HL-60/S4 treated with phorbol 12-myristate 13-acetate at 8.2 ng/mL for 4 days and 3 days (cell line): ENCODE results near the gene E2F4.

Source experiments
- in situ Hi-C: fragments of 300-500 bp; cut with MboI; formaldehyde crosslinking; loops from 2 replicates; pipeline ENCODE4 v1.15.0; 2022; ENCODE audit warnings: low sequenced_read_pairs

The E2F4 gene

GRCh38 chr16:67230809-67231660 is 39.1 kb downstream of the E2F4 start:
- in situ Hi-C loops: no loop called here

DNA sequence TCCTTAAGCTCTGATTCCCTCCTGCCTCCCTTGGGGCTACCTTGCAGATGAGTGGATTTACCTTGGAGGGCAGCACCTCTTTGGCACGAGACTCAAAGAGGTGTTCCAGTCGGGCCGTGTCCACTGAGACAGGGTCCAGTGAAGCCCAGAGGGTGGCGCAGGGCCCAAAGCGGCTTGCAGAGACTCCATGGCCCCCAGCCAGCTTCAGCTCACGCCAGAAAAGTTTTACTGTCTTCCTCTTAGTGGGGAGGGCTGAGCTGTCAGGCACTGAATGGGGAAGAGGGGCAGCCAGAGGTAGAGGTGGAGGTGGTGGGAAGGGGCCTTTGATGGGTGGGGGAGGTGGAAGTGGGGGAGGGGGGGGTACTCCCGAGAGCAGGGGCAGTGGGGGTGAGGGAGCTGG is 41.6 kb downstream of the E2F4 start:
- in situ Hi-C loops: no loop called here

- in situ Hi-C loops: no loop called here
Observed at GRCh38 chr16:67234180-67234597, 42.2 kb downstream of the E2F4 start.

DNA sequence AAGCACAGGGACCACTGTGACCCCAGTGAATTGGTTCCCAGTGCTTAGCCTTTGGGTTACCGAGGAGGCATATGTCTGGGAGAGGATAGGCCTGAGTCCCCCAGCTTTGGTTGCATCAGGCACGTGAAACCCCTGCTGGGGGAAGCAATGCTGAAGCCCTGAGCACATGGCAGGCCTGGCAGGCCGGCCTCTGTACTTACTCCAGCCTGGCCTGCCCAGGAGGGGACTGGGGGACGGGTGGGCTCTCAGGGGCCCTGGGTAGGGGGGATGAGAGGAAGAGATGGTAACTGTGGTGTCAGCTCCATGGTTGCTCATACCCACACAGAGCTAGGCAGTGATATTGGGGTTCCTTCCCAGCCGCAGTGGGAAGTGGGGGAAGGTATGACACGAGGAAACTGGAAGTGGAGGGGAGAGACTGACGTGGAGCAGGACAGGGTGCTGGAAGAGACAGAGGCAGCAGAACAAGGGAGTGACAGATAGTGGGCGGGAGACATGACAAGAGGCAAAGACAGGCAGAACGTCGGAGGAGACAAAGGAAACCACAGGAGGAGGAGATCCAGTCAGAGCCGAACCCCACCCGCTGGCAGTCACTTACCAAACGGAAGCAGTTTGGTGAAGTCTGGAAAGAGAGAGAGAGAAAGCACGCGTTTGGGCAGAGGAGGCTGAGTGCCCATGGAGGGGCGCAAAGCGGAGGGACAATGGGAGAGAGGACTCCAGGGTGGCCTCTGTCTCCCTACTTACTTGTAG is 44.0 kb downstream of the E2F4 start:
- in situ Hi-C loops: no loop called here

GRCh38 chr16:67236563-67237395 is 44.8 kb downstream of the E2F4 start:
- in situ Hi-C loops: no loop called here

- in situ Hi-C loops: no loop called here
Observed at GRCh38 chr16:67237396-67238277, 45.7 kb downstream of the E2F4 start.

- in situ Hi-C loops: no loop called here
Observed at GRCh38 chr16:67238278-67238575, 46.3 kb downstream of the E2F4 start.

DNA sequence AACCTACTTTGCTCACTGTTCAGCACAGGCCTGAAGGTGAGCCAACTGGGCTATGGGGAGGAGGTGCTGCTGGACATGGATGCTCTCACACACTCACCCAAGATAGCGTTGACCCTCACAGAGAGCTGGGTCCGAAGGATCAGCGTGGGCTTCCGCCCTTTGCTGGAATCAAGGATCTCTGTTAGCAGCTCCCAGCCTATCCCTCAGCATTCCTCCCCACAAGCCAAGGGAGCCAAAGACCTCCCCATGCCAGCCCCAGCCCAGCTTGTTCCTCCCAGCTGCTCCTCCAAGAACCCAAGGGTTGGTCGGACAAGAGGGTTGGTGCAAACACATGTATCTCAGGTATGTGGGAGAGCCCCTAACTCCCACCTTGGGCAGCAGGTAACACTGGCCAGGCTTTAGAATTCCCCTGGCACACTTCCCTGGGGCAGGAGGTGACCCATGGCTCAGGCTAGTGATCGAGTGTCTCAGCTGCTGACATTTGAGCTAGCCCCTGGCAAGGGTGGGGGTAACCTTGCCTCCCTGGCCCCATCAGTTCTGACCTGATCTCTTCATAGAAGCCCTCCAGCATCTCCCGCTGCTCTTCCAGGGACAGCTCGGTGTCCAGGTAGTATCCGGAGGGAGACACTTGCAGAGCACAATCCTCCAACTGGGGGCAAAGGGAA is 47.0 kb downstream of the E2F4 start:
- in situ Hi-C loops: no loop called here

- in situ Hi-C loops: no loop called here
Observed at GRCh38 chr16:67240506-67240905, 48.6 kb downstream of the E2F4 start.

DNA sequence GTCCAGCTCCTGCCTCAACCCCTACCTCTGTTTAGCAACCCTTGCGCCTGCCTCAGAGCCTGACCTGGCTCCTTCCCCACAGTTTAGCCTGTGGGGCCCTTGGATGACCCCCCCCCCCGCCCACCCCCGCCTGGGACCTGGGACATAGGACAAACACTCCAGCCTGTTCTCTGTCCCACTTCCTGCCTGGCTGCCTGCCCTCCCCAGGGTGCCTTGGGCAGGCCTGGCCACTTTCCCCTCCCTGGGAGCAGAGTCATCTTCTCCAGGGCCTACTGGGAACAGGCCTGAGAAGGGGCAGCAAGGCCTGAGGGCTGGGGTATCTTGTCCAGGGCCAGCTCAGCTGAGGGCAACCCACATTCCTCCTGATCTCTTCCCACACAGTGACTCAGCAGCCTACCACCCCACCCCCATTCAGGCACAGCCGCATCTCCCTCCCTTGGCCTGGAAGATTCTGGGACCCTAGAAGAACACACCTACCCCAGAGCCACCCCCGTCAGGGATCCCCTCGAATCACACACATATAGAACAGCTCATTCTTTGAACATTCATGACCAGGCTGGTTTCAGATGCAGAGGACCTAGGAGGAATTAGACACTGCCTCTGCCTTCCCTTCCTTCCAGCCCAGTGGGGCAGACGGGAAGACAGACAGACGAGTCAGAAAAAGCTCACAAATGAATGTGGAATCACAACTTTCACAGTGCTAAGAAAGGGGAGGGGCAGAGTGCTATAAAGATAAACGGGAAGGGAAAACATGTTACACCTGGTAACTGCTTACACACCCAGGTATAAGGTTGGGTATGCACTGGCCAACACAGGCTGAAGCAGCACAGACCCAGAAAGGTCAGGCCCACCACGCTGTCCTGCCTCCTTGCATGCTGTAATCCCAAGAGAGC is 49.3 kb downstream of the E2F4 start:
- in situ Hi-C loops: no loop called here

GRCh38 chr16:67242138-67242730 is 50.3 kb downstream of the E2F4 start:
- in situ Hi-C loops: no loop called here

DNA sequence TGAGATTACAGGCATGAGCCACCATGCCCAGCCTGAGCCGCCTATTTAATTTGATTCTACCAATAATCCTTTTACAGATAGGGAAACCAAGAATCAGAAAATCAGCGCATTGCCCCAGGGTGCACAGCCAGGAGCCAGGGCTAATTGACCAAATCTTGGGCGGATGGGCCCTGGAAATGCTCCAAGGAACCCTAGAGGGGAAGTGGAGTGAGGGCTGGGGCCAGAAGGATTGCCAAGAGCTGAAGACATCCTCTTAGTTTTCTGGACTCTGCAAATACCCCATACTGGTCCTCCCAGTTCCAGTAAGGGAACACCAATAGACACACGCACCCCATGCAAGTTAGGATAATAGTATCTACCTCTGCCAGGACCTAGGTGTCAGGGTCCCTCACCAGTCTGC is 51.5 kb downstream of the E2F4 start:
- in situ Hi-C loops: no loop called here

DNA sequence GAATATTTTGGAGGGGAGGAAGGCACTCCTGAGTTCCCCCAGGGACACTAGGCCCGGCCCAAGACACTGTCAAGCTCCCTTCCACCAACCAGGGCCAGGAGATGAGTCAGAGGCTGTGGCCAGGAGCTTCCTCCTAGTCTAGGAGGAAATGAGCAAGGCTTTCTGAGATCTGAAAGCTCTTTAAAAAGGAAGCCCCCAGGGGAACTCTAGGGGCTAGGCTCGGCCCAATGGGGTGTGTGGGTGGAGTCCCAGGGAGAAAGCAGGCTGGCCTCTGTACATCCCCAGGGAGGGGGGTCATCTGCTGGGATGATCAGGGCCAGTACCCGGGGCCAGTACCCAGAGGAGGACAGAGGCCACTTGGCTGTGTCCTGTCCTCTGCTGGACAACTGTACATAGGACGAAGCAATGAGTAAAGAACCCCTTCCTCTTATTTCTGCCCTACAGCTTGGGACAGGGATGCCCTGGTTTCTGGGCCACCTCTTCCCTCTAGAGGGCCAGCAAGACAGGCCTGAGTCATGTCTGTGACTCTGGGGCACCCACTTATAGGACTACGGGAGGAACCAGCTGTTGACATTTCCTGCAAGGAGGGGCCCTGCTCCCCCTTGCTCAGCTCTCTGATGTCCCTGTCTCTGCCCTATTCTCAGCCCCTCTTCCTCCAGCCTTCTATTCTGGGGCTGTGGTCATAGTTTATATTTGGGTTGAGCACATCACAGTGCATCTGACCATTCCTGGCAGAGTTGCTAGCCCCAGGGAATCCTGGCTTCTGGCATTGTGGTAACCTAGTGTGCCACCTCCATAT is 52.6 kb downstream of the E2F4 start:
- in situ Hi-C loops: no loop called here

DNA sequence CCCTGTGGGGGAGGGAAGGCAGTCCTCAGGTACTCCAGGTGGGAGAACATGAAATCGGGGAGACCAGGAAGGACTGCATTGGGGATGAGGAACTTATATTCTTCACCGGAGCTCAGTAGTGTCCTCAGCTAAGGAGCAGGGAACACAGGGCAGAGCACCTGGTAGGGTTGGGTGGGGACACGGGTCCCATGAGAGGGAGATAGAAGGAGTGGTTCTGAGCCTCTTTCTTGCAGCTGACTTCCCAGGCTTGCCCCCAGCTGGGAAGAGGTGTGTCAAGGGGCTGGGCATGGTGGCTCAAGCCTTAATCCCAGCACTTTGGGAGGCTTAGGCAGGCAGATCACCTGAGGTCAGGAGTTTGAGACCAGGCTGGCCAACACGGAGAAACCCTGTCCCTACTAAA is 53.2 kb downstream of the E2F4 start:
- in situ Hi-C loops: no loop called here

- in situ Hi-C loops: no loop called here
Observed at GRCh38 chr16:67245674-67246080, 53.7 kb downstream of the E2F4 start.

DNA sequence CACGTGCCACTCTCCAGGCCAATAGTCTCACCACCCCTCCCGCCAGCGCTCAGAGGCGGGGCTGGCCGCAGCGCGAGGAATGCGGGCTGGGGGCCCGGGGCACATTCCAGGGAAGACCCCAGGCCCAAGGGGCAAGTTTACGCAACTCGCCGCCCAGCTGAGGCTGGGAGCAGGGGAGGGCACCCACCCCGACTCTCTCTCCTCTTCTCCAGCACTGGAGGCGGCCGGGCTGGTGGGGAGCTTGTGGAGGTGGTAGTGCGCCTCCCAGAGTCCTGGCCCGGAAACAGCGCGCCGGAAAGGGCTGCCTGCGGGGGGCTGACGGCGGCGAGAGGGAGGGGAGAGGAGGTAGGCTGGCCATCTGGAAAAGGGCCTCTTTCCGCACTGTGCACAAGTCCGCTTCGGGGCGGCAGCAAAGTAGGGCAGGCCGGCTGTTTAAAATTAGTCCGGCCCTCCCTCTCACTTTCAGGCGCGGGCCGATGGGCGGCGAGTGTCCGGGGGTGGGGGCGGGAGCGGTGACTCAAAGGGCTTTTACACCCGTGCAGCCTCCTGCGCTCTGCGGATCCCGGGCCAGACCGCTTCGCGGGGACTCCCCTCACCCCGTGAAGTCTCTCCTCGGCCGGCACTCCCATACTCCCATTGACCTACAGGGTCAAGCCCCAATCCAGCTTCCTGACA is 54.3 kb downstream of the E2F4 start:
- in situ Hi-C loops: no loop called here

GRCh38 chr16:67246756-67247191 is 54.8 kb downstream of the E2F4 start:
- in situ Hi-C loops: no loop called here
